ENCODE results near the gene NLRP4.

The NLRP4 gene

DNA sequence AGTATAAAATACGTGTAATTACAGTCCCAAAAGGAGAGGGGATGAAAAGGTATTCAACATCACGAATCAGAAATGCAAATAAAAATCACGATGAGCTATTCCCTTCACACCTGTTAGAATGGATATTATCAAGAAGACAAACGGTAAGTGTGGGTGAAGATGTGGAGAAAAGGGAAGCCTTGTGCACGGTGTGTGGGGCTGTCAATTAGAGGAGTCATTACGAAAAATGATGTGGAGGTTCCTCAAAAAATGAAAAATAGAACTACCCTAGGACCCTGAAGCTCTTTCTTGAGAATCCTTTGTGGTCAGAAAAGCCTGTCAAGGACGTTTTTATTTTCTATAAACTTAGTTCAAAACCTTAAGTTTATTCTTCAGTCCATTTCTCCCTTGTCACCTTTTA is 23.9 kb upstream of the NLRP4 start:
- DNase-seq, result no peak
- Histone ChIP-seq H3K36me3 (no peaks in the 10 kb centered on the region), H3K4me1 (no peaks in the 10 kb centered on the region), H3K9me3 (no peaks in the 10 kb centered on the region), H3K27me3 (no peaks in the 10 kb centered on the region), H3K27ac (no peak overlapping the region), H3K4me3 (no peak overlapping the region)
- intact Hi-C loops (cut with DNase I; ENCODE audit: low total_unique reads), result no loop called here
- TF ChIP-seq, protein P1, sequence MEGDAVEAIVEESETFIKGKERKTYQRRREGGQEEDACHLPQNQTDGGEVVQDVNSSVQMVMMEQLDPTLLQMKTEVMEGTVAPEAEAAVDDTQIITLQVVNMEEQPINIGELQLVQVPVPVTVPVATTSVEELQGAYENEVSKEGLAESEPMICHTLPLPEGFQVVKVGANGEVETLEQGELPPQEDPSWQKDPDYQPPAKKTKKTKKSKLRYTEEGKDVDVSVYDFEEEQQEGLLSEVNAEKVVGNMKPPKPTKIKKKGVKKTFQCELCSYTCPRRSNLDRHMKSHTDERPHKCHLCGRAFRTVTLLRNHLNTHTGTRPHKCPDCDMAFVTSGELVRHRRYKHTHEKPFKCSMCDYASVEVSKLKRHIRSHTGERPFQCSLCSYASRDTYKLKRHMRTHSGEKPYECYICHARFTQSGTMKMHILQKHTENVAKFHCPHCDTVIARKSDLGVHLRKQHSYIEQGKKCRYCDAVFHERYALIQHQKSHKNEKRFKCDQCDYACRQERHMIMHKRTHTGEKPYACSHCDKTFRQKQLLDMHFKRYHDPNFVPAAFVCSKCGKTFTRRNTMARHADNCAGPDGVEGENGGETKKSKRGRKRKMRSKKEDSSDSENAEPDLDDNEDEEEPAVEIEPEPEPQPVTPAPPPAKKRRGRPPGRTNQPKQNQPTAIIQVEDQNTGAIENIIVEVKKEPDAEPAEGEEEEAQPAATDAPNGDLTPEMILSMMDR (IDR thresholded peaks at IDR 0.05), result no peak

DNA sequence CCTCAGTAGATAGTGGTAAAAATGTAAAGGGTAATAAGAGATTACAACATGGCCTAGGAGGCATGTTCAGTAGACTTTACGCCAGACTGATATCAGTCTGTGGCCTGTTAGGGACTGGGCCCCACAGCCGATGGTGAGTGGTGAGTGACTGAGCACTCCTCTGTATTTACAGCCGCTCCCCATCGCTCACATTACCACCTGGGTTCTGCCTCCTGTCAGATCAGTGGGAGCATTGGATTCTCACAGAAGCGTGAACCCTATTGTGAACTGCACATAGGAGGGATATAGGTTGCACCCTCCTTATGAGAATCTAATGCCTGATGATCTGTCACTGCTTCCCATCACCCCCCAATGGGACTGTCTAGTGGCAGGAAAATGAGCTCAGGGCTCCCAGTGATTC is 22.4 kb upstream of the NLRP4 start:
- H3K4me1 ChIP-seq, result no peaks in the 10 kb centered on the region
- H3K27ac ChIP-seq, result no peak overlapping the region
- no peaks in the 10 kb centered on the region for H3K27me3 ChIP-seq
- DNase-seq, result no peak
- H3K4me3 ChIP-seq, result no peak overlapping the region
- TF ChIP-seq, protein P1 (IDR thresholded peaks at IDR 0.05), result no peak
- no peaks in the 10 kb centered on the region for H3K36me3 ChIP-seq
- intact Hi-C loops (cut with DNase I; ENCODE audit: low total_unique reads), result no loop called here
- no peaks in the 10 kb centered on the region for H3K9me3 ChIP-seq

DNA sequence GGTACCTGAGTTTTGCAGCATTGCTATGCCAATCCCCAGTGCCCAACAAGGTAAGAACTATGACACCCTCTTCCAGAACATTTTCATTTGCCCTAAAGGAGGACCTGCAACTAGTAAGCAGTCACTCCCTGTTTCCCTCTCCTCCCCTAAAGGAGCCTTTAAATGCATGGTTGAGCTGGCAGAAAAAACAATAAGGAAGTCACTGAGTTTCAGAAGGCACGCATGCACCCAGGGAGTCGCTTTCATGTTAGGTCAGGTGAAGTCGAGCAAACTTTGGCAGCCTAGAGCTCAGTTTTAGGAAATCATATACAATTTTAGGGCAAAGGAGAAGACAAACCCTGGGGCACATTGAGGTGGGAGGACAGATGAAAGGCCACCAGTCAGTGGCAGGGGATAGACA is 16.3 kb upstream of the NLRP4 start:
- DNase-seq, result no peak
- TF ChIP-seq, protein P1 (IDR thresholded peaks at IDR 0.05), result no peak
- H3K36me3 ChIP-seq, result no peaks in the 10 kb centered on the region
- intact Hi-C loops (cut with DNase I; ENCODE audit: low total_unique reads), result no loop called here
- H3K9me3 ChIP-seq, result no peaks in the 10 kb centered on the region
- no peak overlapping the region for H3K27ac ChIP-seq
- no peaks in the 10 kb centered on the region for H3K4me1 ChIP-seq
- H3K4me3 ChIP-seq, result no peak overlapping the region
- H3K27me3 ChIP-seq, result no peaks in the 10 kb centered on the region

DNA sequence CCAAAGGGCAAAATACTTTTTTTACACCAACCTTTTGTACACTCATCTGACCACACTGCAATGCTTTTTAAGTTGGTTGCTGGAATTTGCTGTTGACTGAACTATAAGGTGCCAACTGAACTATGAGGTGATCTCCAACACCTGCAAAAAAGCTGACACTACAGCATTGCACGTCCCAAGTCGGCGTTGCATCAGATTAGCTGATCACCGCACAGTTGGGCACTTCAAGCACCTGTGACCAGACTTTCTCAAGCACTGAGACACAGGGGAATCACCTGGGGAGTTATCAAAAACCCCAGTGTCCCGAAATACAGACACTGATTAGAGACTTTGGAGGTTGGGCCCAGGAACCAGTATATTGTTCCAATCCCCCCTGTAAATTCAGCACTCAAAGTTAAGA is 5.7 kb upstream of the NLRP4 start:
- intact Hi-C loops (cut with DNase I; ENCODE audit: low total_unique reads), result no loop called here
- Histone ChIP-seq H3K27ac (no peak overlapping the region), H3K9me3 (no peaks in the 10 kb centered on the region), H3K4me3 (no peak overlapping the region), H3K27me3 (no peaks in the 10 kb centered on the region), H3K36me3 (no peaks in the 10 kb centered on the region), H3K4me1 (no peaks in the 10 kb centered on the region)
- DNase-seq, result no peak
- TF ChIP-seq, protein P1 (IDR thresholded peaks at IDR 0.05), result no peak

DNA sequence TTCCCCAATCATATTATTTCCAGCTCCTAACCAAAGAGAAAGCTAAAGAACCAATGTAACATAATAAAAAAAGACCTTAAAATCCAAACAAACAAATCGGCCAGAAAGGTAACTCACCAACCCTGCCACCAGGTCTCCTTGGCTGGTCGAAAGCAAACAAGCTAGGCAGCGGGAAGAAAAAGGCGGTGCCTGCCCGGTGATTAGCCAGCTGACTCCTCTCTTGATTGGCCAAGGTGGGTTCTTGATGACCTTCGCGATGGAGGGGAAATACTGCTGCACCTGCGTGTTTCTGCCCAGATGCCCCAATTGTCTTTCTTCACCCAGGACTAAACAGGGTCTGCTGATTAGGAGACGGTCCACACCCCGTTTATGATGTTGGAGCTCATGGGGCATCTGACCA is 4.5 kb upstream of the NLRP4 start, which contains the start of gene NLRP11:
Gene NLRP11 (minus strand): TSS at position 154 of the 400 bp plus-strand sequence. CDS start 13,825 bp downstream, outside the sequence.
- H3K27ac ChIP-seq, result no peak within 1 kb of the TSS
- H3K9me3 ChIP-seq, result no peaks in the 10 kb centered on the region
- no peaks in the 10 kb centered on the region for H3K27me3 ChIP-seq
- TF ChIP-seq, protein P1 (IDR thresholded peaks at IDR 0.05), result no peak
- intact Hi-C loops (cut with DNase I; ENCODE audit: low total_unique reads), result no loop called here
- H3K36me3 ChIP-seq, result no peaks in the 10 kb centered on the region
- DNase-seq, result no peak
- no peaks in the 10 kb centered on the region for H3K4me1 ChIP-seq
- H3K4me3 ChIP-seq, result no peak within 1 kb of the TSS

DNA sequence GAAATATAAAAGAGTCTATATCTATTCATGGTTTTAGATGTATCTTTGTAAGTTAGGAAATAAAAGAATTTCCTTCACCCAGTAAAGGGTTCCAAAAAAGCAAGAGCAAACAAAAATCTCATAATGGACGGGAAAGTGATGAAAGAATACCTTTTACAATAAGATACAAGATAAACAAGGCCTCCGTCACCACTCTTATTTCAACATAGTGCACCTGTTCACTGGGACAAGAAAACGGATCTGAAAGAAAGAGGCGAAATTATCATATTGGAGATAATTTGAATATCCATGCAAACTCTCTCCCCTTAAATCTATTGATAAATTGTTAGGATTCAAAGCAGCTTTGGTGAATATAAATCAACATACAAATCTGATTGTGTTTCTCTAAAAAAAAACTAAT is 3.7 kb upstream of the NLRP4 start:
- no peak for DNase-seq
- Histone ChIP-seq H3K27ac (no peak overlapping the region), H3K36me3 (no peaks in the 10 kb centered on the region), H3K9me3 (no peaks in the 10 kb centered on the region), H3K4me1 (no peaks in the 10 kb centered on the region), H3K27me3 (no peaks in the 10 kb centered on the region), H3K4me3 (no peak overlapping the region)
- intact Hi-C loops (cut with DNase I; ENCODE audit: low total_unique reads), result no loop called here
- TF ChIP-seq, protein P1 (IDR thresholded peaks at IDR 0.05), result no peak

Data from tibial artery (tissue), 4 donors.